ENCODE data around the gene NR3C2. TPM values are rescaled to one million over a fixed set of nuclear protein-coding genes. Genes with fewer than 3 reads are reported as not detected.

NR3C2 gene
- total RNA-seq, 1 donor from 2014 or later: 4.3 TPM

DNA sequence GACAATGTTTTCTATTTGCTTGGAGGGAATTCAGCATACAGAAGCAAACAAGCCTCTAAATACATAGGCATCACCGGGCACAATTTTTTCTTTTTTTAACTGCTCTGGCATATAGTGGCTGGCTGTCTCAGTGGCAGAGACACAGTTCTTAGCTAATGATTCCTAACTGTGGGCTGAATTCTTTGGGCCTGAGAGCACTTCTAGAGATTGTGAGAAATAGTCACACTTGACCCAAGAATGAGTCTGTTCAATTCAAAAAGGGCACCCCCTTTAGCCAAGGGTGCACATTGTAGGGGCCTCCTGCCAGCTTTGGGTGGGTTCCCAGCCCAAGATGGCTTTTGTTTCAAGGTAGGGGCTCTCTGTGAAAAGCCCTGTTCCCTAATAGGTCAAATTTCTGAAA lies 364.6 kb downstream of the NR3C2 start:
- no peak for DNase-seq (ENCODE audit: low spot score)

DNA sequence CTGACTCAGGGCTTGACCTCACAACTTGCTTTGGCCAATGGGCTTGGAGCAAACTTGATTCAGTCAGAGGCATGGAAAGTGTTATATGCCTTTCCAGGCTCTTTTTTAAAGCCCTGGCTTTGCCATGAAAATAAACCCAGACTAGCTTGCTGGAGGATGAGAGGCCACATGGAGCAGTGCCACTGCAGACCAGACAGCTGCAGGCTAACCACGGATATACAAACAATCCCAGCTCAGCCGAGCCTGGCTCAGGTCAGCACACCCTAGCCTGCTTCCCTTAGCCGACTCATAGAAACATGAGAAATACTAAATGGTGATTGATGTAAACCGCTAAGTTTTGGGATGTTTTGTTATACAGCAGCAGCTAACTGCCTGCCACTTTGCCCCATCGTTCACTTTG lies 365.2 kb downstream of the NR3C2 start:
- DNase-seq (ENCODE audit: low spot score): no peak

DNA sequence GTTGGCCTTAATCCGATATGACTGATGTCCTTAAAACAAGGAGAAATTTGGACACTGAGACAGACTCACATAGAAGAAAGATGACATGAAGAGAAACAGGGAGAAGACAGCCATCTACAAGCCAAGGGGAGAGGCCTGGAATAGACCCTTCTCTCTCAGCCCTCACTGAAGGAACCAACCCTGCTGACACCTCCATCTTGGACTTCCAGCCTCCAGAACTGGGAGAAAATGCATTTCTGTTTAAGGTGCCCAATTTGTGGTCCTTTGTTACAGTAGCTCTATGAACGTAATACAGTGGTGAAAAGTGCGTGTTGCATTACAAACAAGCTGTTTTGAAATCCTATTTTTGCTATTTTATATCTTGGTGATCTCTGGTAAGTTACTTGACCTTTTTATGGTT lies 366.8 kb downstream of the NR3C2 start:
- no peak for DNase-seq (ENCODE audit: low spot score)

DNA sequence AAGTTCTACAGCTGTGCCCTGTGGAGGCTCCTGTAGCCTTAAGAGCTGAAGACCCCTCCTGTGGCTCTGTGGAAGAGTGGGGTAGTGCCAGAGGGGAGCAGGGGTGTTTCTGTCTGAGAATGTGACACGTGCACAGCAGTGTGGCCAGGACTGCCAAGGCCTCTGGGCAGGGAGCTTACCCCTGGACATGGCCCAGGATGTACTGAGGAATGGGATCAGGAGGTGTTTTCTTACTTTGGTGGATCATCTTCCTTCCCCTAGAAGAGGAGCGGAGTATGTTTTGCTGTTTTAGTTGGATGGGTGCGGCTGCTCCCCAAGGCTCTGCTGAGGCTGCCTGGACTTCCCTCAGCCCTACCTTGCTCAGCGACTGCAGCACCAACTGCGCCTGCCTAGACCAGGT lies 367.8 kb downstream of the NR3C2 start:
- no peak for DNase-seq (ENCODE audit: low spot score)

DNA sequence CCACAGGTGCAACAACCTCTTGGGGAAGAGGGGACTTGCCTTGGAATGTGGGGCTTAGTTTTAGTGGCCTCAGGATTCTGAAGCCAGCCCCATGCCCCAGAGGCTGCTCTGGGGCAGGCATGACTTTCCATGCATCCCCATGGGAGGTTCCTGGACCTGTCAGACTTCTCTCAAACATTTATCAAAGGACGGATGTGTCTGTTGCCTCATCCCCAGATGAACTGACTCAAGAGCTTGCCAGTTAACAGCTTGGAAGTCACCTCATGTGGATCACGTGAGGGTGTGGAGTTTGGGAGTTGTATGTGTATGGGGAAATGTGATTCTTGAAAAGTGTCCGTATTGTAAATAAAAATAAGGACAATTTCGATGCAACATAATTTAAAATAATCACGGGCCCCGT lies 368.9 kb downstream of the NR3C2 start:
- DNase-seq (ENCODE audit: low spot score): no peak

DNA sequence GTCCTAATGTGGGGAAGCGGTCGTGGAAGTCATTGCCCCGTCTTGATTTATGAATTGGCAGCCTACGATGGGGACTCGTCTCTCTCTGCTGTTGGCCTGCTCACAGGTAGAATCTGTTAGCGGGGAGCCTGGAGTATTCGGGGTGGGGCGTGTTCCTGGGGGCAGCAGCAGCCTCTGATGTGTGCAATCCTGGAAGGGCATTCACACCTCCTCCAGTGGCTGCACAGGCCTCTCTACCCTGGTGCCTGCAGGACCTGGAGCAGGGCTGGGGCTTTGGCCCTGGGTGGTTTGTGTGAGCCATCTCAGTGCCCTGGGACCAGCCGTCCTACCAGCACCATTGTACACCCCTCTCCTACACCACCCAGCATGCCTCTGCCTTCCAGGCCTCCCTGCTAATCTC lies 369.4 kb downstream of the NR3C2 start:
- no peak for DNase-seq (ENCODE audit: low spot score)

DNA sequence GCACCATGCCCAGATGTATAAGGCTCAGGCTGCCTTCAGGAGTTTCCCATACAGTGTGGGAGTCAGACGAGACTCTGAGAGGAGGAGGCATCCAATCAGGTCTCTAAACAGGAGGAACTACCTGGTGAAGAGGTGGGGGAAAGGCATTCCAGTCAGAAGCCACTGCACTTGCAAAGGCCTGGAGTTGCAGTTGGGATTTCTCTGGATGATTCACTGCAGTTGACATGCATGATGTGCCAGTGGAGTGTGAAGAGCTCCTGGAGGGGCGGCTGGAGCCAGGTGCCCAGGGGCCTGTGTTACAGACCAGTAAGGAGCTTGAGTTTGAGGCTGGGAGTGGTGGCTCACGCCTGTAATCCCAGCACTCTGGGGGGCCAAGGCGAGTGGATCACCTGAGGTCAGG lies 371.2 kb downstream of the NR3C2 start:
- no peak for DNase-seq (ENCODE audit: low spot score)

DNA sequence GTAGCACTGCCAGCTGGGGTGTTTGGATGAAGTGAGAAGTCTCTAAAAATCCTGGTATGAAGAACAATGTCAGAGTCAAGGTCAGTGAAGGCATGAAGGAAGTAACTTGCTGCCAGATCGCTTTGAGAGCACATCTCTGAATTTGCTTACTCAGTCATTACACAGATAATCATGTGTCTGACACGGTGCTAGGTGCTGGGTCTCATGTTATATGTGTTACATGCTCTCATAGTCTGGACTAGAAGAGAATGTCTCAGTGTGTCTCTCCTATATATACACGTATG lies 372.4 kb downstream of the NR3C2 start:
- DNase-seq (ENCODE audit: low spot score): no peak

DNA sequence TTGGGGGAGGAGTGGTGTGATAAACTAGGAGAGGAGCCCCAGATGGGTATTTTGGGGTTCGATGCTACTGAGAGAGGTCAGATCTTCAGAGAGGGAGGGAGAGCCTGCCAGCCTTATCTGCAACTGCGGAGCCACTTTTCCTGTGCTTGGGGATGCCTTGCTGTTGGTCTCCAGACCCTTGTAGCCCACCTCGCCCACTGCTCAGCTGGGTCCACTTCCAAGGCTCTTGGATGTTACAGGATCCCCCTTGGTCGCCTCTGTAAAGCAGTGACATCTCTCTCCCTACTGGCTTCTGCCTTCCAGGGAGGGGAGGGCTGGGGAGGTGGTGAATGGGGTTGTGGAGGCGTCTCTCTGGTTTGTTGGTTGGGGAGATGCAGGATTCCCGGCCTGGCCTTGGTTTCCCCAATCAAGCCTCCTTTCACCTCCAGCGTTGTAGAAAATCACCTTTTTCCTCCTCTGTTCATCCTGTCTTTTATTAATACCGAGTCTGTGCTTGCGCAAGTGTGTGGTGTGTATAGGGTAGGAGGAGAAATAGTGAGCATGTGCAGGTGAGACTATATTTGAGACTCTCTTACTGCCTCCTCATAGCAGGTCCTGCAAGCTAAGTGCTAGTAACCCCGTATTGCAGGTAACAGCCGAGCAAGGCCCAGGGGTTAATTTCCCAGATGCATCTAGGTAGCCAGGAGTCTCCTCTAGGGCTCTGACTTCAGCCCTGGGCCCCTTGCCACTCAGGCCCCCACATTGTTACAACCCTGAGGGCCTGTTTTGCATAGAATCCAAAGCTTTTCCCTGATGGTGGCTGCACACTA lies 372.9 kb downstream of the NR3C2 start:
- DNase-seq (ENCODE audit: low spot score): no peak

DNA sequence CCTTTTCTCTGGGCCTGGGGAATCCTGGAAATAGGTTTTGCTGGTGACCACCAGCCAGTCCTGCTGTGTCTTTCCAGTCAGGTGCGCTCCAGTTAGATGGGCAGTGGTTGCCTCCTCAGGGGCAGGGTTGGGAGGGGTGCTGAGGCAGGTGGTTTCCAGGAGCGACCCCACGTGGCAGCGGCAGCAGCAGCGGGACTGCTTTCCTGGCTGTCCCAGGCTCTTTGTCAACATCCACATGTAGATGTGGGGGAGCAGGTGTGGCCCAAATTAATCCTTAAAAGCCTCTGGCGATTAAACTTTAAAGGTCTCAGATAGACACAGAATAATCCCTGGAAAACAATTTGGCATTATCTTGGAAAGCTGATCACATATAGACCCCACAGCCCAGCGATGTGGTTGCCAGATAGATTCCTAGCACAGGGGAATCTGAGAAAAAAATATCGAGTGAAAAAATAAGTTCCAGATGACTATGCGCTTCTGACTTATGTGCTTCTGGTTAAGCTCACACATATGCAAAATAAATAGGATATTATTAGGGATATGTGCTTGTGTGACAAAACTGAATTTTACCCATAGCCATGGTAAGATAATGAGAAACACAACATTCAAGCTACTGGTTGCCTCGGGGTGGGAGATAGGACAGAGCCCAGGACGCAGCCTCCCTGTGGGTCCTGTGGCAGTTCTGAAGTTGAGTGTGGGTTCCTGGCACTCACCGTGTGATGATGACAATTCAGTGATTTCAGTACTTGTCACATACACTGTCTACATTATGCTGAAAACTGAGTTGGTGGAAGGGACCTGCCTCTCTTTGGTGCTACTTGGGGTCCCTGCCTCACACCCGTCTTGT lies 373.9 kb downstream of the NR3C2 start:
- no peak for DNase-seq (ENCODE audit: low spot score)

DNA sequence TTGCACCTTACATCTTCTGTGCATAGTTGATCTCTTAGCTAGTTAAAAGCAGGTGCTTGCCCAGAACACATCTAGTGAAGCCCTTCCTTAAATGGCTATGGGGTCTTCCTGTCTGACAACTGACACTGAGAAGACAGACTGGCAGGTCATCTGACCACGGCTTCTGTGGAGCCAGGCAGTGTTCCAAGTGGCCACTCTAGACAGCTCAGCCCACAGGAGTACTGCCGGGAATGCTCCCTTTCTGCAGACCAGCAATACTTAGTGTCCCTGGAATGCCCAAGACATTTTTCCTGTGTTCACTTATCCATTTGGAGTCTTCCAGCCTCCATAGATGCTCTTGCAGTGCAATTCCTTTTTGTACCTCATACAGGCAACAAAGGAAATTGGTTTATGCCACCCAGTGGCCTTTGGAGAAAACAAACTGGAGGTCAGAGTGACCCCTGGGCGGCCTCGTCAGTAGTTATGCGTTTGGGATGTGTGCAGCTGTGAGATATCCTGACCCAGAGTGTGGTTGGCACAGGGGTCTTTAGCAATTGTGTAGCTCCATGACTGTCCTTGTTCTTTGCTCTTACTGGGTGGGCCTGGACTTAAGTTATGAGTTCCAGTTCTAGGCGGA lies 374.8 kb downstream of the NR3C2 start:
- DNase-seq (ENCODE audit: low spot score): no peak

DNA sequence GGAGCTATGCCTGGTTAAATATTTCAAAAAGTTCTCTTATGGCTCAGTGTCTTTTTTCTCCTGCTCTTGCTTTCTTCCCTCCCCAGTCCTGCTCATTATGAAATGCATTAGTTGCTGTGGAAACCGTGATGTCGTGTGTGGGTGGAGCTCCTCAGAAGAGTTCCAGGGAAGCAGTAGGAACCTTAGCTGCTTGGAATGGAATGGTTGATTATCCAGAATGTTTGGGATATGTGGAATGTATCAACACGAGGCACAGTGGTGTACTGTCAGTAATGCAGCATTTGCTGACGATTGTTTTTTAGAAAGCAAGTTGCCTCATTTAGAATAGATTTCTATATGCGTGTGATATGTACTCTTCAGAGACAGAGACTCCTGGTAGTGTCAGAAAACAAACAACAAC lies 377.1 kb downstream of the NR3C2 start:
- peak; percentile 93 for DNase-seq (ENCODE audit: low spot score)

DNA sequence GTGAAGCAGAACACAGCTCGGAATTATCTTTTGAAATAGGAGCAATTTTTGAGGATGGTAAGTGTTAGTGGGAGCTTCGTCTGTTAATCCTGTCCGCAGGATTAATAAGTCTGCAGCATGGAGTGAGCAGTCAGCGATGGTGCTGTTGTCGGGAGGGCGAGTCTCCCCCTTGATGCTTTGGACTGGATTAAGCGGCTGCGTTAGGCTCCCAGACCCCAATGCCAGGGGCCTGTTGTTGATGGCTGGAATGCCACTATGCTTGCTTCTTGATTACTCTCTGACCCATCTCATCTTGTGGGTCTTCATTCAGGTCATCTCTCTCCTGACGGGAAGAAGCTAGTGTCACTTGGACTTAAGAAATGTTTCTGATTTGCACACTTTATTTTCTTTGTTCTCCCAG lies 377.8 kb downstream of the NR3C2 start:
- DNase-seq (ENCODE audit: low spot score): no peak

DNA sequence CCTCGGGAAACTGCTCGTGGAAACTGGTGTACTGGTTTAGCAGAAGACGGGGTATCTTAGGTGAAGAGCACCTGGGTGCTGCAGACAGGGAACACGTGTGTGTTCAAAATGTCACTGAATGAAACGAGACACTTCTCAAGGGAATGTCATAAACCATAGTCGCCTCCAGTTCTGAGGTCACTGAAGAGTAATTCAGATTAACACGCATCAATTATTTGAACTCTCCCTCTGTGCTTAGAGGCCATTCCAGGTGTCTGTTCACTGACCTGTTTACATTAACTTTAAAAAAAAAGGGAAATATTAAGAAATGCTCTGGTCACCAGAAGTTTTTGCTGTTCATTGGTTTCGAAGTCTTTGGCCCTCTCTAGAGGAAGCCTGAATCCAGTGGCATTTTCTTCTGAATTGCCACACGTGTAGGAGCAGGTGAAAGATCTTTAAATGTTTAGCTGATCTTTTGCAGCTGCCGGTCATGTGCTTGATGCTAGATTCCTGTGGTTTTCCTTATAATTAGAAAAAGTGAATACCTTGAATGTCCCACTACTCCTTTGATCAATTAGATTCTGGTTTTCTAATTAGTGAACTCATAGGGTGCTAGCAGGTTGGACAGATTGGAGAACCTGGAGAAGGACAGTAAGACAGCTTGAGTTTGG lies 379.8 kb downstream of the NR3C2 start:
- DNase-seq (ENCODE audit: low spot score): no peak

DNA sequence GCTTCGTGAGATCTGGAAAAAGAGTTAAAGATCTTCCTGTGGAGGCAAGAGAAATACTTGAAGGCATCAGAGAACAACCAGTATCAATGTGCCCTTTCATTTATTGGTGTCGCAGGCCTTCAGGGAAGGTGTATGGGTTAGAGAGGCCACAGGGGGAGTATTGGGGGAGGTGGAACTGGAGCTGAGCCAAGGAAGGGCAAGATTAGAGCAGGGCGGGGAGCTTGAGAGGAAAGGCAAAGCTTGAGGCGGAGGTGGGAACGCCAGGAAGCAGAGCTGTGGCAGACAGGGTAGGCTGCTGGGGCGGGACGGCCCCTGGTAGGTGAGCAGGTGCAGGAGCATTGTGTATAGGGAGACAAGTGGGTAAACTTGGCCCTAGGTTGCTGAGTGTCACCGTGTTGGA lies 380.4 kb downstream of the NR3C2 start:
- DNase-seq (ENCODE audit: low spot score): no peak

DNA sequence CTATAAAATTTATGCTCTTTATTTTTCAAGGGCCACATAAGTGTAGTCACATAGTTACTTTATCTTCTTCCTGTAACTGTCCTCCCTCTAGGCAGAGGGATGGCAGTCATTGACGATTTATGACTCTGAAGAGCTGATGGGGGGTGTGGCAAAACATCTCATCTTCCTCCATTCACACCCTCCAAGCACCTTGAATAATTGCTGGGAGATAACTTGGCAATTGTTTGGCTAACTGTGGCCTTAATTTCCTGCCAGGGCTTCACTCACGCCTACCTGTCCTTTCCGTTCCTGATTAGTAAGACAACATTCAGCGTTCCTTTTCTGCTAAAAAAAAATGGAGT lies 381.1 kb downstream of the NR3C2 start:
- DNase-seq (ENCODE audit: low spot score): no peak

DNA sequence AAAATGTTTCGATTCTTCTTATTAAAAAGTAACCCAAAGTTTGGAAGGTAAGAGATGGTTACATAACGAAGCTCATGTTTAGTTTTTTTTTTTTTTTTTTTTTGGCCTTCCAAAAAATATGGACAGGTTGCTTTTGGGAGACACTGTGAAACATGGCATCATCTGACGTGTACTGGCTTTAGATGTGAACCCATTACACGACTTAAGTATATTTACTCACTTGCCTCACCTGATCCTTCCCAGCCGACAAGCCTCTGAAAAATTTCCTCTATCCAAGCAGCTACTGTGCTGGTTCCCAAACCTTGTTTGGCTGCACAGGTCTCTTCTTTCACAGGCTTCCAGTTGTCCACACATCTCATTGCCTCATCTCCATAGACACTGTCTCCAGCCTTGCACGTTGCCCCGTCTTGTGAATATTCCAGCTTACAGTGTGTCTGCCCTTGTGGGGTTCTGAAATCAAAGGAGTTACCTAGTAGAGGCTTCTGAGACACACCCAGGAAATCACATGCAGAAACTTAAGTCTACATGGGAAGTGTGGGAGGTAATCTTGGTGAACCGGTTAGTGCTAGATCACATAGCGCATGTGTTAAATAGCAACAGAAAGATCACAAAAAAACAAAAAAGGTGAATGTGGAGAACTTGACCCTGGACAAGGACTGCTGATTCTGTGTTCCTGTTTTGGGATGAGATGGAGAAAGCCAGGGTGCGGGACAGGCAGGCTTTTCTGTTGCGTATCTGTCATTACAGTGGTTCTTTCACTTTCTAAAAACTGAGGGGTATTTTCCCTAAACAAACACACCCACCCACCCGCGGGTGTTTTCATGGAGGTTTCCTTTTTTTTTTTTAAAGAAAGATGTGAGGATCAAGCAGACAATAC lies 381.7 kb downstream of the NR3C2 start:
- DNase-seq (ENCODE audit: low spot score): peak; percentile 23

DNA sequence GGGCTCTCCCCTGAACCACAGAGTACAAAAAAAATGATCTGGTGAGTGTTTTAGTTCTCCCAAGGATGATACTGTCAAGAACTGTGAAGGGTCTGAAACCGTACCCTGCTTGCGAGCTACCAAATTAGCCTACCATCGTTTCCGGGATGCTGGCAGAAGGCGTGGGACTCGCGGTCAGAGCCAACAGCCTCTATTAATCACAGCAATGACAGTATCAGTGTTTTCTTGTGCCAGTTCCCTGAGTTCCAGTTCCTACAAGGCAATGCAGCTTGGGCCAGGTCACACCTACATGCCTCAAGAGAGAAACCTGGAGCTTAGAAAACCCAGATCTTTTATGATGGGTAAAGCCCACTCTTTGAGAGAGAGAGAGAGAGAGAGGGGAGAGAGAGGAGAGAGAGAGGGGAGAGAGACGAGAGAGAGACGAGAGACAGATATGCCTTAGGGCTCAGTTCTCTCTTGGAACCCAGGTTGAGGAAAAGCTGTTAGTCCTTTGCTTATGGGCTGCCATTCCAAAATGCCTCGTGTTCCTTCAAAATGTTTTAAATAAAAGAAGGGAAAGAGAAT lies 382.5 kb downstream of the NR3C2 start:
- no peak for DNase-seq (ENCODE audit: low spot score)

DNA sequence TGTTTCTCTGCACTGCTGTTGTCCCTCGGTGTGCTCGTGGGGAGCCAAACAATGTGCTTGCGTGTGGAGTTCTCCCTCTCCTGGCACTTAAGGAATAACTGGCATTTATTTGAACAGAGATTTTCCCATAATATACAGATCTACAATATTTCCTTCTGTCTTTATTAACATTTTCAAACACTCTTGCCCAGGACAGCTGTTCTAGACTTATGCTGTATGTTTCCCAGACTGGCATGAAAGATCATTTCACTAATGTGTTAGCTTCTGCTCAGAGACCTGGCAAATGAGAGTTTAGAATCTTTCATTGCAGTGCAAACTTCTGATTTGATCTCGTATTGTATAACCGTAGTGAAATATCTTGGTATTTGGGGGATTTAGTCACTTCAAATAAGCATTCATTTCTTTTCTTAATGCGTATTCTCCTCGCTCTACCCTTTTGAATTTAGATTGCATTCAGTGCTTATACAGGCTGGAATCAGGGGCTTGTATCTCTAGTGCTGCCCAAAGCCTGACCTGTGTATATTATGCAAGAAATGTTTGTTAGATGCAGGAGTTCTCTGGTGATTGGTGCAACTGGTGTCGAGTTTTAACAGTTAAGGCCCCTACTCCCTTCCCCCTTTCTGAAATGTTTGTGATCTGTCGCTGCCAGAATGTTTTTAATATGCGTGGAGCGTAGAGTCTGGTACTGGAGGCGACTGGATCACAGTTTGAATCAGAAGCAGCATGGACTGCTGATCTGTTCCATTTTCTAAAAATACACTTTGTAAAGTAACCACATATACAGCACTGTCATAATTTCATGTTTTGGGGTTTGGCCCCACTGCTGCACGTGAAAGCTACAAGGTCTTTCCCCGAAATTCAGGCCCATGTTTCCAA lies 384.0 kb downstream of the NR3C2 start:
- DNase-seq (ENCODE audit: low spot score): no peak

DNA sequence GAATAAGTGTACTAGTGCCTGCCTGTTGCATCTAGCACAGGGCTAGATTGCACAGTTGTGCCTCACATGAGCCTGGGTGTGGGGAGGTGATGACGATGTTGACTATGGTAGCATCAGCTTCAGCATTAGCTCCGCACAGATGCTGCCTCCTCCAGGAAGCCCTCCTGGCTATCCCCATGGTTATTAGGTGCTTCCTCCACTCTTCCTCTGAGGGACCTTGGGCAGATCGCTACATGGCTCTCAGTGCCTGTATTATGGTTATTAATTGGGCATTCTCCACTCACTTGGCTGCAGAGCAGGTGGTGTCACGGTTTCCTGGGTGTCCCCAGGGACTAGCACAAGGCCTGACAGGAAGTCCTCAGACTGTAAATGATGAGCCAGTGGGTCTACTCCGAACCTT lies 384.7 kb downstream of the NR3C2 start:
- no peak for DNase-seq (ENCODE audit: low spot score)

All from umbilical cord (tissue), 2 donors.